Left hindlimb (tissue), 1 donor: ENCODE results near the gene SLFN5.
"Not testable (repeated sequence)": the region's sequence is repeated elsewhere in the genome, so short reads cannot be mapped to it uniquely, and the experiment has no call there.

ENCODE experiments used
- DNase-seq: peaks from one replicate; pipeline ENCODE4 v3.0.0-alpha.2; 2018

The SLFN5 gene

DNA sequence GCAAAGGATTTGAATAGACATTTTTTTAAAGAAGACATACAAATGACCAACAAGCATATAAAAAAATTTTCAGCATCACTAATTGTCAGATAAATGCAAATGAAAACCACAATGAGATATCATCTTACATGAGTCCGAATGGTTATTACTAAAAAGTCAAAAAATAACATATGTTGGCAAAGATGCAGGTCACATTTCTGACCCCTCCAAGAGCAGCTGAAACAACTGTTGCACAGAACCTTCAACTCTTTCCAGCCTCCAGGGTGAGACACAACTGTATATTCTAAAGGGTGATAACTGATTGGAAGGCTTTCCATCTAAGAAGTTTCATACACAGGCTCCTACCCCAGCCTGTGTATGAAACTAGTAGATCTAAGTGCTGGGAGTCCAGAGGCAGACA is 51.9 kb downstream of the SLFN5 start:
- DNase-seq, result no peak

DNA sequence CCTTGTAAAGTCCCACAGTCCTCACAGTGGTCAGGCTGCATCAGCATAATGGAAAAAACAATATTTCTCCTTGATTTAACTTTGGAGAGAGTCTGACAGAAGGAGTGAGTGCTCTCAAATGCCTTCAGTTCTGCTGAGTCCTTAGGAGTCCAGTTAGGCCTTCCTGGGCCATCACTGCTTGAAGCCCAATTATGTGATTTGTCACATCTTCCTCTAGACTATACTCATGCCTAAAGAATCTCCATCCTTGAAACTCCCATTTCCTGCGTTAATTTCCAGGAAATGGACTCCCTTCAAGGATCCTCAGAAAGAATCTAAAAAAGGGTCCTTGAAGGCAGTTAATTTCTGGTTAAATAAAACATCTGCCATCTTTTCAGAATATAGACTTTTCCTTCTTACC is 52.8 kb downstream of the SLFN5 start:
- no peak for DNase-seq

DNA sequence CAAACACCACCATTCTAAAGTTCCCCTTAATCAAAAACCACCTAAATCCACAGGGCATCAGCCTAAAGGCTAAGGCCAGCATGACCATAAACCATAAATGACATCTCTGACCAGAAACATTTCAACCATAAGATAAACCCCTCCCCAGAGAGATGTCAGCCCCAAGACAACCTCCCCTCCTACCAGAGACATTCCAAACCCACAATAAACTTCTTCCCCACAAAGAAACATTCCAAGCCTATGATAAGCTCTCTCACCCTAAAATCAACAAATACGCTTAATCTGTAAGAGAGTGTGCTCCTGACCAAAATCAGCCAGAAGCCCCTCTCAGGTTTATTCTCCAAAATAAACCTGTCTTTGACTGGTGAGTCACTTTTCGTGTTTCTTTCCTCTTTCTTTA is 54.8 kb downstream of the SLFN5 start:
- DNase-seq, result no peak

GRCh38 chr17:35298639-35299038 is 55.8 kb downstream of the SLFN5 start:
- no peak for DNase-seq

DNA sequence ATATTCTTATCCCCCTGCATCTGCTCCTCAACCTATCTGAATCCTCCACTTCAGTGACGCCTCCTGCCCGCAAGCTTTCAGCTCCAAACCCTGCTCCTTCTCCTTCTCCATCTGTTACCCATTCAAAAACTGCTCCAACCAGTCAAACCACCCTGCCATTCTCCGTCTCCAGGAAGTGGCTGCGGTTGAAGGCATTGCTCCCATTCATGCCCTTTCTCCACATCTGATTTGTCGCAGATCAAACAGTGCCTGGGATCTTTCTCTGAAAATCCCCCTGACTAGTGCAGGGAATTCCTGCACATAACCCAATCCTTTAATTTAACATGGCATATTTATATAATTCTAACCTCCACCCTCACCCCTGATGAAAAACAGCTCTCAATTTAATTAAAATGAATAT is 56.3 kb downstream of the SLFN5 start:
- no peak for DNase-seq

DNA sequence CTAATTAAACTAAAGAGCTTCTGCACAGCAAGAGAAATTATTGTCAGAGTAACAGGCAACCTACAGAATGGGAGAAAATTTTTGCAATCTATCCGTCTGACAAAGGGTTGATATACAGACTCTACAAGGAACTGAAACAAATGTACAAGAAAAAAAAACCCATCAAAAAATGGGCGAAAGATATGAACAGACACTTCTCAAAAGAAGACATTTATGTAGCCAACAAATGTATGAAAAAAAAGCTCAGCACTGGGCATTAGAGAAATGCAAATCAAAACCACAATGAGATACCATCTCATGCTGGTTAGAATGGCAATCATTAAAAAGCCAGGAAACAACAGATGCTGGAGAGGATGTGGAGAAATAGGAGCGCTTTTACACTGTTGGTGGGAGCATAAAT is 66.5 kb downstream of the SLFN5 start:
- not testable (repeated sequence) for DNase-seq

GRCh38 chr17:35312346-35312745 is 69.5 kb downstream of the SLFN5 start:
- DNase-seq, result no peak

DNA sequence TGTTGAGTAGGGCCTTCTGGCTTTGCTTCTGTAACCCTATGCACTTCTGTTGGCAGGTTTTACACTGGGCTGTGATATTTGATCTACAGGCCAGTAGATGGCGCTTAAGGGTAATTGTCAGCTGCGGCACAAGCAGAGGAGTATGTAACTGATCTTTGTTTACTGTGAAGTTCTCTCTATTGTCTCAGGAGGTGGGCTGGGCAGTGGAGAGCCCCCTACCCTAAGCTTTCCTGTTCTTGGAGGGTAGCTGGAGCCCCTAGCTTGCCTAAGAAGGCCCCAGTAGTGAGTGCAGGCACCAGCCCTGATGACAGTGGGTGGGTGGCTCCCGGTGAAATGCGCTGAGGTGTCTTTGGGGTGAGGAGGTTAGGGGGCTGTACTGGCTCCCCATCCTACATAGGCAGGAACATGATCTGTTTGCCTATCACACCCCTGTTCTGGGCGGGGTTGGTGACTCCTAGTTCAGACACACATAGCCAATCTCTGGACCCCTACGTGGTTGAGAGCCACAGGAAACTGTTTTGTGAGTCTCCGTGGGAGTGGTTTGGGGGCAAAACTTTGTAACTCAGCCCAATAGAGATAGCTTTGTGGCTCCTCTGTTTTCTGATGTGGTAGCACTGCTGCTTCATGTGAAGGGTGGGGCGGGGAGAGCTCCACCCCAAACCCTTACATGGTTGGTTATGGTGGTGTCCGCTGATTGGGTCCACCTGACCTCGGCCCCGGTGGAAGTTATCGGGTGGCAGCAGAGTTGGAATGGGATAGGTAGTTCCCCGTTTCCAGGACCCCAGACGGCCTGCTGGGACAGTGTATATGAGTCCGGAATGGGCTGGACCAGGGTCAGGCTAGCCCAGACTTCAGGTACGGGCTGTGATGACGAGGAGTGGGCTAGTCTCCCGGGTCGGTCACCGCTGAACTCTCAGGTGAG is 70.2 kb downstream of the SLFN5 start:
- peak; percentile 33 for DNase-seq

DNA sequence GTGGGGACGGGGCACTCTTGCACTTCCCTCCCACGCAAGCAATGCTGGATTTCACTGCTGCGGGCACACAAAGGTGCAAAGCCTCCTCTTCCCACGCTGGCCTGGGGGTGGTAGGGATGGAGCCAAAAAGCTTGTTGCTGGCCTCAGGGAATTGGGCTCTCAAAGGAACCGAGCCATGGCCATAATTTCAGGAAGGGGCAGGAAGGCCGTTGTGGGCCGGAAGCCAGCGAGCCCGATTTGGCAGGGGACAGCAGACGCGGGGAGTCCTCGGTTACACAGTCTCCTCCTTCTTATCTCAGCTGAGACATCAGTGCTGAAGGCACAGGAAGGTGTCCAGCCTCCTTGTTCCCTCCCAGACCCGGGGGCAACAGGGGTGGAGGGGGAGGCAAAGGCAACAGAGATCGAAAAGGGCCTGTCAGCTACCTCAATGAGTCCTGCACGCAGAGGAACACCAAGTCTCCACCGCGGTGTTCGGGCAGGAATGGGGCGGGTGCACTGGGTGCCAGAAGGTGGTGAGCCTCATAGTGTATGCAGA is 71.1 kb downstream of the SLFN5 start:
- no peak for DNase-seq

GRCh38 chr17:35314415-35315216 is 71.7 kb downstream of the SLFN5 start:
- no peak for DNase-seq

DNA sequence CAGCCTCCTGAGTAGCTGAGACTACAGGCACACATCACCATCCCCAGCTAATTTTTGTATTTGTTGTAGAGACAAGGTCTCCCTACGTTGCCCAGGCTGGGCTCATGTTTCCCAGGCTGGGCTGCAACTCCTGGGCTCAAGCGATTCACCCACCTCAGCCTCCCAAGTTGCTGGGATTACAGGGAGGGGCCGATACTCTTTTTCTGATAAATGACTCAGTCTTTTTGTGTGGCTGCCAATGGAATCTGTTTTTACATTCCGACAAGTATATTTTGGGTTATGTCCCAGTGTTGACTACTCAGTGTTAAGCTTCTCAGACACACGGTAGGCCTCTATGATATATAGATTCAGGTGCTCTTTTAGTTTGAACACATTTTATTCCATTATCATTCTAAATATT is 72.4 kb downstream of the SLFN5 start:
- DNase-seq, result no peak

DNA sequence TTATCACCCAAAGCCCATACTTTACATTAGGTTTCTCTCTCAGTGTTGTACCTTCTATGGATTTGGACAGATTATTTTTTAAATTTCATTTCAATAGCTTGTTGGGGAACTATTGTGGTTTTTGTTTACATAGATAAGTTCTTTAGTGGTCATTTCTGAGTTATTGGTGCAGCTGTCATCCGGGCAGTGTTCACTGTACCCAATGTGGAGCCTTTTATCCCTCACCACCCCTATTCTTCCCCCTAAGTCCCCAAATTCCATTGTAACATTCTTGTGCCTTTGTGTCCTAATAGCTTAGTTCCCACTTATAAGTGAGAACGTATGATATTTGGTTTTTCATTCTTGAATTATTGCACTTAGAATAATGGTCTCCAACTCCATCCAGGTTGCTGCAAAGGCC is 73.1 kb downstream of the SLFN5 start:
- no peak for DNase-seq

- no peak for DNase-seq
These were observed 79.9 kb downstream of the SLFN5 start for GRCh38 chr17:35322749-35323148.
